Measurements from ENCODE around the gene RNF182. TPM values are rescaled to one million over a fixed set of nuclear protein-coding genes. Genes with fewer than 3 reads are reported as not detected.
A peak's percentile ranks its signal among the peaks of the same experiment; 100 is the strongest.

RNF182 gene
- polyA plus RNA-seq, 1 experiment, result 12.4 TPM

DNA sequence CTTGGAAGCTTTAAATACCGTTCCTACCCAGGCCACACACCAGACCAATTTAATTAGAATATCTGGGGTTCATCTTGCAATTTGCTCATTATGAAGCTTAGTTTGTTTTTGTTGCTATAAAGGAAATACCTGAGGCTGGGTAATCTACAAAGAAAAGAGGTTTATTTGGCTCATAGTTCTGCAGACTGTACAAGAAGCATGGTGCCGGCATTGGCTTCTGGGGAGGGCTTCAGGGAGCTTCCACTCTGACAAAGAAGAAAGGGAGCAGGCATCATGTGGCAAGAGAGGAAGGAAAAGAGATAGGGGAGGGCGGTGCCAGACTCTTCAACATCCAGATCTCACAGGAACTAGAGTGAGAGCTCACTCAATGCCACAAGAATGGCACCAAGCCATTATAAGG lies 73.6 kb downstream of the RNF182 start:
- ChIA-PET CTCF (interaction anchor here (1.0 kb wide), 1 partner anchor 39 kb away, joined by 3 read pairs; no protein-coding TSS in a partner anchor), POLR2A (no interaction called here)
- no peak overlapping the region for H3K27ac ChIP-seq (ENCODE audit: low read depth, low read length)
- peaks cover 6% of the 10 kb centered on the region for H3K9me3 ChIP-seq (ENCODE audit: control insufficient read depth, insufficient read depth, low read length)
- DNase-seq (ENCODE audit: low read depth, low spot score), result no peak
- H3K27me3 ChIP-seq (ENCODE audit: control insufficient read depth, insufficient read depth, low read length), result no peaks in the 10 kb centered on the region
- no peak for TF ChIP-seq CTCF (IDR thresholded peaks at IDR 0.05; ENCODE audit: low read depth, low read length)
- H3K4me3 ChIP-seq (ENCODE audit: low read depth, low read length), result no peak overlapping the region

GRCh38 chr6:14000901-14001300 lies 76.1 kb downstream of the RNF182 start:
- Histone ChIP-seq H3K27me3 (ENCODE audit: control insufficient read depth, insufficient read depth, low read length) (no peaks in the 10 kb centered on the region), H3K27ac (ENCODE audit: low read depth, low read length) (peak overlapping the region; percentile 96), H3K4me3 (ENCODE audit: low read depth, low read length) (no peak overlapping the region), H3K9me3 (ENCODE audit: control insufficient read depth, insufficient read depth, low read length) (peaks cover 6% of the 10 kb centered on the region)
- CTCF ChIA-PET, result no interaction called here
- TF ChIP-seq CTCF (IDR thresholded peaks at IDR 0.05; ENCODE audit: low read depth, low read length), result no peak
- POLR2A ChIA-PET, result interaction anchor here (0.7 to 1.0 kb wide), 3 partner anchors 35 to 36 kb away, joined by 3 to 4 read pairs (median 3); no protein-coding TSS in a partner anchor
- no peak for DNase-seq (ENCODE audit: low read depth, low spot score)

DNA sequence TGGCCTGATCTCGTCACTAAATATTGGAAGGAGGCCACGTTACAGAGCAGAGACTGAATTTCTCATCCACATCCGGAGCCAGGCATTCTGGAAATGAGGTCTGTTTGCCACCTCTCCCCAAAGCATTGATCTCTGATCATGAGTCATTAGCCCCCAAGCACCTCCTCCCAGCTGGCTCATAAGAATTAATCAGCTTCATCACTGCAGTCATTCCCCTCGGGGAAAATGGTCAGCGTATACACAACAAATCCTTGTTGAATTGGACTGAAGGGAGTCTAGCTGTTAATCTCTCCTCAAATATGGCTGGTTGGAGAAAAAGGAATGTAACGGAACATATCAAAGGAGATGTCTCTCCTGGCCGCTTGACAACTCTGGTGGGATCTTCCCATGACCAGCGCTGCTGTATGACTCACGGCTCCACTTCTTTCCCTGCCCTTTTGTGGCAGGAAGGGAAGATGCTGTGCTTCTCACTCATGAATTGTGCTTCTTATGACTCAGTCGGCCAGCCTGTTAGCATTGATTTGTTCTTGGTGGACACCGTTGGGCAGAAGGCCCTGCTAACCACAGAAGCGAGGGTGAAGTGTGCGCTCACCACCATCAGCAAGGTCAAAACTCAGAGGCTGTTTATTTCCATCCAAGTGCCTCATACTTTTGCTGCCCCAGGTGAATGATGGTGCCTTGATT lies 76.7 kb downstream of the RNF182 start:
- TF ChIP-seq CTCF (IDR thresholded peaks at IDR 0.05; ENCODE audit: low read depth, low read length), result no peak
- H3K27ac ChIP-seq (ENCODE audit: low read depth, low read length), result peak overlapping the region; percentile 96
- POLR2A ChIA-PET, result interaction anchor here (0.7 to 0.9 kb wide), 2 partner anchors 34 to 36 kb away, joined by 3 to 4 read pairs; no protein-coding TSS in a partner anchor
- CTCF ChIA-PET, result no interaction called here
- peak overlapping the region; percentile 12; the same call in 1 of the 2 replicates for H3K4me3 ChIP-seq (ENCODE audit: low read depth, low read length)
- peaks cover 6% of the 10 kb centered on the region for H3K9me3 ChIP-seq (ENCODE audit: control insufficient read depth, insufficient read depth, low read length)
- DNase-seq (ENCODE audit: low read depth, low spot score), result peak; percentile 96
- no peaks in the 10 kb centered on the region for H3K27me3 ChIP-seq (ENCODE audit: control insufficient read depth, insufficient read depth, low read length)

DNA sequence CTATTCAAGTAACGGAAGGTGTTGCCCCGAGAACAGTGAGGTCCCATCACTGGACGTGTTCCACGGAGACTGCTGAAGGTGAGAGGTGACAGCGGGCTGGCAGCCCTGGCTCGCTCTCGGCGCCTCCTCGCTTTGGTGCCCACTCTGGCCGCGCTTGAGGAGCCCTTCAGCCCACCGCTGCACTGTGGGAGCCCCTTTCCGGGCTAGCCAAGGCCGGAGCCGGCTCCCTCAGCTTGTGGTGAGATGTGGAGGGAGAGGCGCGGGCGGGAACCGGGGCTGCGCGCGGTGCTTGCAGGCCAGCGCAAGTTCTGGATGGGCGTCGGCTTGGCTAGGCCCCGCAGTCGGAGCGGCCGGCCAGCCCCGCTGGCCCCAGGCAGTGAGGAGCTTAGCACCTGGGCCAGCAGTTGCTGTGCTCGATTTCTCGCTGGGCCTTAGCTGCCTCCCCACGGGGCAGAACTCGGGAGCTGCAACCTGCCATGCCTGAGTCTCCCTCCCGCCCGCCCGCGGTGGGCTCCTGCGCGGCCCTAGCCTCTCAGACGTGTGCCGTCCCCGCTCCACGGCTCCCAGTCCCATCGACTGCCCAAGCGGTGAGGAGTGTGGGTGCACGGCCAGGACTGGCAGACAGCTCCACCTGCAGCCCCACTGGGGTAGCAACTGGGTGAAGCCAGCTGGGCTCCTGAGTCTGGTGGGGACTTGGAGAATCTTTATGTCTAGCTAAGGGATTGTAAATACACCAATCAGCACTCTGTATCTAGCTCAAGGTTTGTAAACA lies 77.6 kb downstream of the RNF182 start:
- no peak overlapping the region; the same call in 1 of the 2 replicates for H3K4me3 ChIP-seq (ENCODE audit: low read depth, low read length)

More for the DNA sequence above, 77.6 kb downstream of the RNF182 start:
- no peak for TF ChIP-seq CTCF (IDR thresholded peaks at IDR 0.05; ENCODE audit: low read depth, low read length)
- H3K9me3 ChIP-seq (ENCODE audit: control insufficient read depth, insufficient read depth, low read length), result peaks cover 6% of the 10 kb centered on the region
- ChIA-PET POLR2A (no interaction called here), CTCF (interaction anchor here (1.1 kb wide), 1 partner anchor 216 kb away, joined by 3 read pairs; no protein-coding TSS in a partner anchor)
- peak overlapping the region; percentile 96 for H3K27ac ChIP-seq (ENCODE audit: low read depth, low read length)
- no peak for DNase-seq (ENCODE audit: low read depth, low spot score)
- no peaks in the 10 kb centered on the region for H3K27me3 ChIP-seq (ENCODE audit: control insufficient read depth, insufficient read depth, low read length)
